BLaER1 treated with 17β-estradiol and CSF1 and Interleukin-3, amounts not matched to agents 10 nM and 100 nM (cell line): Measurements from ENCODE around the gene CASP2.

Experiments used
- H3K27ac ChIP-seq, 11 experiments: shearing (Covaris generic); formaldehyde crosslinking; 2 replicates each; pipeline ENCODE4 v1.8.1; 2022
- H3K27me3 ChIP-seq, 11 experiments: shearing (Covaris generic); formaldehyde crosslinking; 2 replicates each; pipeline ENCODE4 v1.8.1; 2022
- H3K36me3 ChIP-seq, 11 experiments: shearing (Covaris generic); formaldehyde crosslinking; 2 replicates each; pipeline ENCODE4 v1.8.1; 2022
- H3K4me1 ChIP-seq, 10 experiments: shearing (Covaris generic); formaldehyde crosslinking; 2 replicates each; pipeline ENCODE4 v1.8.1; 2022
- H3K4me2 ChIP-seq, 11 experiments: shearing (Covaris generic); formaldehyde crosslinking; 2 replicates each; pipeline ENCODE4 v1.8.1; 2022
- H3K4me3 ChIP-seq, 10 experiments: shearing (Covaris generic); formaldehyde crosslinking; 2 replicates each; pipeline ENCODE4 v1.8.1; 2022
- H3K9ac ChIP-seq, 11 experiments: shearing (Covaris generic); formaldehyde crosslinking; 2 replicates each; pipeline ENCODE4 v1.8.1; 2022
- H3K9me3 ChIP-seq, 11 experiments: shearing (Covaris generic); formaldehyde crosslinking; replicated peaks in 1 of 11; 2 replicates each; pipeline ENCODE4 v1.8.1; 2022
- H4K20me1 ChIP-seq, 11 experiments: shearing (Covaris generic); formaldehyde crosslinking; 2 replicates each; pipeline ENCODE4 v1.8.1; 2022
- Cebpa-rat ChIP-seq, 11 experiments: shearing (Covaris generic); IDR thresholded peaks; 2 replicates each; pipeline ENCODE4 v1.8.1; 2022

The CASP2 gene

DNA sequence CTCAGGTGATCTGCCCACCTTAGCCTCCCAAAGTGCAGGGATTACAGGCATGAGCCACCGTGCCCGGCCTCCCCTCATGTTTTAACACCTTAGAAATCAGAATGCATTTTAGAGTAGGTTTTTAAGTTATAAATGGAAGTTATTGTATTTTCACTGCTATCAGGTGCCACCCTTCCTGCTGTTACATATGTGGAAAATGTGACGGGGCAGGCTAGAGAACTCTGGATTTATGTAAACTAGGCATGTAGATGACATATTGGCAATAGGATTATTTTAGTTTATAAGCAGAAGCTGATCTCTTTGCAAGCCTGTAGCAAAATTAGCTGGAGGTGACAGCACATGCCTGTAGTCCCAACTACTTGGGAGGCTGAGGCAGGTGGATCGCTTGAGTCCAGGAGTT, 2.1 kb downstream of the CASP2 start:
- Histone ChIP-seq H3K9ac (peak overlapping the region in 9 of 11 experiments; percentile 33 to 99 (median 95); a peak in 11 of 22 replicates), H3K27ac (no peak overlapping the region), H3K4me3 (peak overlapping the region in 9 of 10 experiments; percentile 86 to 99 (median 91); a peak in 16 of 20 replicates), H3K27me3 (no peaks in the 10 kb centered on the region), H3K9me3 (peaks cover 0 to 15% (median 0%) of the 10 kb centered on the region in 11 experiments; a peak in 11 of 22 replicates), H4K20me1 (peaks cover 0 to 67% (median 56%) of the 10 kb centered on the region in 11 experiments; a peak in 19 of 22 replicates), H3K4me2 (peak overlapping the region; percentile 75 to 94 (median 89)), H3K4me1 (peaks cover 23 to 66% (median 42%) of the 10 kb centered on the region in 10 experiments), H3K36me3 (peaks cover 40 to 59% (median 54%) of the 10 kb centered on the region in 11 experiments)
- no peak for TF ChIP-seq Cebpa-rat (IDR thresholded peaks at IDR 0.05)

DNA sequence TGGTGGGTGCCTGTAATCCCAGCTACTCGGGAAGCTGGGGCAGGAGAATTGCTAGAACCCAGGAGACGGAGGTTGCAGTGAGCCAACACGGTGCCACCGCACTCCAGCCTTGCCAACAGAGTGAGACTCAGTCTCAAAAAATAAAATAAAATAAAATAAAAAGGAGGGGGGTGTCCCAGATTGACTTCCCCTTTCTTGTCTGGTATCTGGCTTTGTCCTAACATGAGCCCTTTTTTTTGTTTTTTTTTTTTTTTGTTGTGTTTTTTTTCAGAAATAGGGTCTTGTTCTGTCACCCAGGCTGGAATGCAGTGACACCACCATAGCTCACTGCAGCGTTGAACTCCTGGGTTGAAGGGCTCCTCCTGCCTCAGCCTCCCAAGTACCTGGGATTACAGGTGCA, 4.7 kb downstream of the CASP2 start:
- peaks cover 37 to 79% (median 57%) of the 10 kb centered on the region in 10 experiments for H3K4me1 ChIP-seq
- peaks cover 0 to 92% (median 74%) of the 10 kb centered on the region in 11 experiments; a peak in 19 of 22 replicates for H4K20me1 ChIP-seq
- no peak for TF ChIP-seq Cebpa-rat (IDR thresholded peaks at IDR 0.05)
- H3K36me3 ChIP-seq: peaks cover 57 to 85% (median 79%) of the 10 kb centered on the region in 11 experiments
- peak overlapping the region in 3 of 11 experiments; percentile 6 to 32 (median 13); a peak in 3 of 22 replicates for H3K27ac ChIP-seq
- H3K9ac ChIP-seq: no peak overlapping the region; a peak in 1 of 22 replicates
- no peak overlapping the region for H3K4me3 ChIP-seq
- no peaks in the 10 kb centered on the region; a peak in 1 of 22 replicates for H3K9me3 ChIP-seq
- peak overlapping the region in 4 of 11 experiments; percentile 22 to 89 (median 76); a peak in 7 of 22 replicates for H3K4me2 ChIP-seq
- H3K27me3 ChIP-seq: no peaks in the 10 kb centered on the region

DNA sequence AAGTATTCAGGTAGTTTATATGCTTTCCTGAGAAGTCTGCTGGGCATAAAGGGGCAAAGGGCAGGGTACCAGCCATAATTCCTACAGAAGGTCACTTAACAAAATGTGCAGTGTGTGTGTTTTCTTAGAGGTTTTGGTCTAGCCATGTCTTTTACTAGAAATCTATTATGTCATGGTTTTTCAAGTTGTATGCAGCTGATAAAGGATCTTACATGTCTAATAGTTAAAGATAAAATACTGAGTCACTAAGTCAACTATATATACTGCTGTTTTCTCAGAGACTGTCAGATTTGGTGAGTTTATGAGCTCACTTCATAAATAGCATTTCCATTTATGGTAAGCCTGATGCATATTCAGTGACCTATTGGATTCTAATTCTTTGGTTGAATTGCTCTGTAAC, 7.7 kb downstream of the CASP2 start:
- H3K9me3 ChIP-seq: no peaks in the 10 kb centered on the region
- no peak overlapping the region for H3K27ac ChIP-seq
- no peak overlapping the region for H3K9ac ChIP-seq
- no peak overlapping the region for H3K4me3 ChIP-seq
- H4K20me1 ChIP-seq: peaks cover 0 to 99% (median 67%) of the 10 kb centered on the region in 11 experiments; a peak in 17 of 22 replicates
- H3K4me2 ChIP-seq: peak overlapping the region in 9 of 11 experiments; percentile 5 to 75 (median 38); a peak in 16 of 22 replicates
- no peak for TF ChIP-seq Cebpa-rat (IDR thresholded peaks at IDR 0.05)
- H3K4me1 ChIP-seq: peaks cover 31 to 90% (median 55%) of the 10 kb centered on the region in 10 experiments
- no peaks in the 10 kb centered on the region for H3K27me3 ChIP-seq
- peaks cover 87 to 100% (median 100%) of the 10 kb centered on the region in 11 experiments for H3K36me3 ChIP-seq

DNA sequence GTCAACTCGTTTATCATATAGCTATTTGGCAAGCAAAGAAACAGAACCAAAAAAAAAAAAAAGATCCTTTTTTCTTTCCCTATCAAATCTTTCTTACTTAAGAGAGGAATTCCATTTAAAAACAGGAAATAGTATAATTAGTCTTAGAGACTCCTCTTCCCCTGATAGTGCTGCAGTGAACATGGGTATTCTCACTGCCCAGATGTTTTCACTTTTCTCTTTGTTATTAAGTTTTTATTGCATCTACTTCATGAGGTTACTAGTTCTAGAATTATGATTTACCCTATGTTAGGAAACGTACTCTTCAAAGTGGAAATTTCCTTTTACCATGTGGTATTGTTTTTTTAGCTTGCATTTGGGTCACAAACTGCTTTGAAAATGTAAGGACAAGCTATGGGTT, 8.5 kb downstream of the CASP2 start:
- peaks cover 86 to 100% (median 99%) of the 10 kb centered on the region in 11 experiments for H3K36me3 ChIP-seq
- peak overlapping the region in 2 of 11 experiments; percentile 30 to 40; a peak in 2 of 22 replicates for H3K9ac ChIP-seq
- H4K20me1 ChIP-seq: peaks cover 0 to 99% (median 59%) of the 10 kb centered on the region in 11 experiments; a peak in 17 of 22 replicates
- H3K4me3 ChIP-seq: no peak overlapping the region
- H3K4me1 ChIP-seq: peaks cover 35 to 90% (median 60%) of the 10 kb centered on the region in 10 experiments
- H3K4me2 ChIP-seq: peak overlapping the region in 10 of 11 experiments; percentile 5 to 75 (median 39); a peak in 17 of 22 replicates
- TF ChIP-seq Cebpa-rat (IDR thresholded peaks at IDR 0.05): no peak
- peak overlapping the region in 1 of 11 experiments; percentile 16; a peak in 1 of 22 replicates for H3K27ac ChIP-seq
- H3K27me3 ChIP-seq: no peaks in the 10 kb centered on the region
- no peaks in the 10 kb centered on the region for H3K9me3 ChIP-seq

DNA sequence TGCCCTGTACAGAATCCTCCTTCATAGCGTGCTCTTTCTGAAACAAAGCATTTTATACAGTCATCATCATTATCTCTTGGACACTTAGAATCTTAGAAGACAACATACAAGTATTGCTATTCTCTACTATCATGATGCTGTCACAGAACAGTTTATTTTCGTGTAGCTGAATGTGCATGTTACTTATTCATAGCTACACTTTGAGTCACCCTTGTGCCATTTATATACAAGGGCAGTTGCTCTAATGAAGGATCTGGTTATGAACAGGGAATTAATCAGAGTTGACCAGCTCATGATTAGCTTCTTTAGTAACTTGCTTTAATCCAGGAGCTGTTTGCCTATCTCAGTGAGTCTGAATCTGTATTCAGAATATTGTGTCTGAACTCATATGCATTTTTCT, 11.2 kb downstream of the CASP2 start:
- H4K20me1 ChIP-seq: peaks cover 0 to 84% (median 35%) of the 10 kb centered on the region in 11 experiments; a peak in 16 of 22 replicates
- no peak for TF ChIP-seq Cebpa-rat (IDR thresholded peaks at IDR 0.05)
- H3K4me2 ChIP-seq: peak overlapping the region in 2 of 11 experiments; percentile 66 to 76; a peak in 2 of 22 replicates
- H3K36me3 ChIP-seq: peaks cover 85 to 100% (median 99%) of the 10 kb centered on the region in 11 experiments
- no peak overlapping the region for H3K9ac ChIP-seq
- H3K27me3 ChIP-seq: no peaks in the 10 kb centered on the region
- no peaks in the 10 kb centered on the region for H3K9me3 ChIP-seq
- no peak overlapping the region for H3K4me3 ChIP-seq
- peaks cover 35 to 74% (median 56%) of the 10 kb centered on the region in 10 experiments for H3K4me1 ChIP-seq
- H3K27ac ChIP-seq: no peak overlapping the region

DNA sequence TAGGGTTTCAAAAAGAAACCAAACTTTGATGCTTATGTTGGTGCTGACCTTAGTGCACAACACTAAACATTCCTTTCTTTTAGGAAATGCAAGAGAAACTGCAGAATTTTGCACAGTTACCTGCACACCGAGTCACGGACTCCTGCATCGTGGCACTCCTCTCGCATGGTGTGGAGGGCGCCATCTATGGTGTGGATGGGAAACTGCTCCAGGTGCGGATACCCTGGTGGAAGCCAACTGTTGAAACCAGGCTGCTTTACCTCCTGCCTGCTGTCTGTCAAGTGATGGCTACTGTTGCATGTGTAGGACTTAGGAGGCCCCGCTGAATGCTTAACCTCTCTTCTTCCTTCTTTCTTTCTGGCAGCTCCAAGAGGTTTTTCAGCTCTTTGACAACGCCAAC, 11.7 kb downstream of the CASP2 start:
- no peaks in the 10 kb centered on the region for H3K27me3 ChIP-seq
- peak overlapping the region in 10 of 11 experiments; percentile 12 to 82 (median 62); a peak in 16 of 22 replicates for H3K4me2 ChIP-seq
- peak overlapping the region in 1 of 10 experiments; percentile 11; a peak in 1 of 20 replicates for H3K4me3 ChIP-seq
- H3K9me3 ChIP-seq: no peaks in the 10 kb centered on the region
- peaks cover 0 to 84% (median 34%) of the 10 kb centered on the region in 11 experiments; a peak in 16 of 22 replicates for H4K20me1 ChIP-seq
- H3K36me3 ChIP-seq: peaks cover 85 to 100% (median 99%) of the 10 kb centered on the region in 11 experiments
- peak overlapping the region in 1 of 11 experiments; percentile 41; a peak in 1 of 22 replicates for H3K9ac ChIP-seq
- TF ChIP-seq Cebpa-rat (IDR thresholded peaks at IDR 0.05): no peak
- H3K27ac ChIP-seq: peak overlapping the region in 8 of 11 experiments; percentile 42 to 76 (median 70); a peak in 14 of 22 replicates
- H3K4me1 ChIP-seq: peaks cover 35 to 73% (median 53%) of the 10 kb centered on the region in 10 experiments

DNA sequence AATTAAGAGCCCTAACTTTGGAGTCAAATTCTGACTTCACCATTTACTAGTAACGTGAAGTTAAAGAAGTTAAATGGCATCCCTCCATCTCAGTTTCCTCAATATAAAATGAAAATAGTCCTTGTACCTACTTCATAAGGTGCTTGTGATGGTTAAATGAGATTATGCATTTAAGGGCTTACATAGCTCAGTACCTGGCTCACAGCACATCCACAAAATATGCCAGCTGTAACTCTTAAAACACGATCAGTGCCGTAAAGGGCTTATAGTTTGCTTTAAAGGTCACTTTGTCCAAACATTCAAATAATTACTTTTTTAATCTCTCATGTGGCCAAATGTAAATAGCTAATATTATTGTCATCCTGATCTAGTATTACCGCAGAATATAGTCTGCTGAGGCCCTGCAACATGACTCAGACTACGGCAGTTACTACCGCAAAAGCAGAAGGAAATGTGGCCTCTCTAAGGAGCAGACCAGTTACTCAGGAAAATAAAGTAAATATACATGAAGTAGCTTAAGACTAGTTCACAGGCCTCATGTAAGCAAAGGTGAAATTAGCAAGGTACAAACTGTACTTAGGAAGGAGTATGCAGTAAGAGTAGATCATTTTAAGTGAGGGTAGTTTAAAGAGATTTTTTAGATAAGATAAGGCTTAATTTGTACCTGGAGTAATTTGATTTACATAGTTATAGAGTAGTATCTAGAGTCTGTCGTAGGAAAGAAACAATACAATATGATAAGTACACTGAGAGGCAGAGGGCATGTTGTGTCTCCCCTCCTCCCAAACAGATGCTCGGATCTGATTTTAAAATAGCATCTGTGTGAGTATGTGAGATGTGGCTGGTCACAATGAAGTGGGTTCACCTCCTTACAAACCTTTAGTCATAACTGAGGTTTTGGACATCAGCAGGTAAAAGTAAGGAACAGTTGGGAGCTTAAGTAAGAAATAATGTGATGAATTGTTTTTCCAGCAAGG, 13.1 kb downstream of the CASP2 start:
- Histone ChIP-seq H3K9me3 (no peaks in the 10 kb centered on the region), H3K27ac (peak overlapping the region; percentile 13 to 76 (median 68); a peak in 20 of 22 replicates), H3K4me2 (peak overlapping the region; percentile 4 to 82 (median 59); a peak in 19 of 22 replicates), H3K27me3 (no peaks in the 10 kb centered on the region), H3K9ac (peak overlapping the region in 9 of 11 experiments; percentile 21 to 59 (median 38); a peak in 13 of 22 replicates), H3K4me3 (peak overlapping the region in 1 of 10 experiments; percentile 8; a peak in 1 of 20 replicates), H3K36me3 (peaks cover 86 to 100% (median 99%) of the 10 kb centered on the region in 11 experiments), H4K20me1 (peaks cover 0 to 78% (median 31%) of the 10 kb centered on the region in 11 experiments; a peak in 16 of 22 replicates), H3K4me1 (peaks cover 25 to 73% (median 44%) of the 10 kb centered on the region in 10 experiments)
- no peak for TF ChIP-seq Cebpa-rat (IDR thresholded peaks at IDR 0.05)

DNA sequence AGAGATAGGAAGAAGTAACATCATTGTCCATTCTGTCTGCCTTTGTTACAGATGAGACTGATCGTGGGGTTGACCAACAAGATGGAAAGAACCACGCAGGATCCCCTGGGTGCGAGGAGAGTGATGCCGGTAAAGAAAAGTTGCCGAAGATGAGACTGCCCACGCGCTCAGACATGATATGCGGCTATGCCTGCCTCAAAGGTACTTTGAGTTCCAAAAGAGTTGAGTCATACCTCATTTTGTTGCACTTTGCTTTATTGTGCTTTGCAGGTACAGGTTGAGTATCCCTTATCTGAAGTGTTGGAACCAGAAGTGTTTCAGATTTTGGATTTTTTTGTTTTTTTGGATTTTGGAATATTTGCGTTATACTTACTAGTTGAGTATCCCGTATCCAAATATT, 15.6 kb downstream of the CASP2 start:
- Histone ChIP-seq H3K9me3 (peaks cover 0 to 5% (median 0%) of the 10 kb centered on the region in 11 experiments; a peak in 2 of 22 replicates), H3K9ac (no peak overlapping the region), H3K4me2 (no peak overlapping the region), H3K27me3 (no peaks in the 10 kb centered on the region), H3K4me3 (no peak overlapping the region), H3K4me1 (peaks cover 17 to 84% (median 43%) of the 10 kb centered on the region in 10 experiments), H4K20me1 (peaks cover 0 to 63% (median 18%) of the 10 kb centered on the region in 11 experiments; a peak in 12 of 22 replicates), H3K36me3 (peaks cover 88 to 100% (median 99%) of the 10 kb centered on the region in 11 experiments), H3K27ac (no peak overlapping the region)
- no peak for TF ChIP-seq Cebpa-rat (IDR thresholded peaks at IDR 0.05)
